ENCODE results near the gene AGTRAP. TPM values are rescaled to one million over a fixed set of nuclear protein-coding genes. Genes with fewer than 3 reads are reported as not detected.

The AGTRAP gene
- total and polyA plus RNA-seq, 9 of the 15 experiments (the other 6 are each of a cell fraction or from before 2014, with no cell fraction given), result 26.8 to 105 (median 57.5) TPM

- TF ChIP-seq E2F6 (IDR thresholded peaks at IDR 0.05; ENCODE audit: borderline replicate concordance in 1 of 2, extremely low read depth in 1 of 2, insufficient read depth in 1 of 2, insufficient read length in 1 of 2, low read depth in 1 of 2, low read length in 1 of 2, poor library complexity in 1 of 2, severe bottlenecking in 1 of 2) (peak; percentile 11 to 51), ZNF175 (CRISPR knock-in tag; IDR thresholded peaks at IDR 0.05; ENCODE audit: low read depth) (peak; percentile 90), ZNF589 (CRISPR knock-in tag; IDR thresholded peaks at IDR 0.05; ENCODE audit: low read depth) (peak; percentile 79), ZBTB17 (CRISPR knock-in tag; IDR thresholded peaks at IDR 0.05) (peak; percentile 71), NFRKB (IDR thresholded peaks at IDR 0.05; ENCODE audit: low read depth) (peak; percentile 83), ZBTB11 (CRISPR knock-in tag; IDR thresholded peaks at IDR 0.05) (peak in 1 of 3 experiments; percentile 83; a peak in 2 of 6 replicates), ZNF134 (CRISPR knock-in tag; conservative IDR thresholded peaks at IDR 0.05) (no peak), DNMT1 (IDR thresholded peaks at IDR 0.05) (no peak), ZNF280A (IDR thresholded peaks at IDR 0.05; ENCODE audit: low read depth, partially characterized antibody) (no peak), TSHZ1 (CRISPR knock-in tag; IDR thresholded peaks at IDR 0.05) (peak; percentile 64; the same call in 1 of the 2 replicates), POLR3A (IDR thresholded peaks at IDR 0.05; ENCODE audit: borderline replicate concordance, extremely low read depth, insufficient read depth, insufficient read length) (no peak), PTTG1 (tag; IDR thresholded peaks at IDR 0.05; ENCODE audit: low read depth) (peak; percentile 77), MECOM (CRISPR knock-in tag; IDR thresholded peaks at IDR 0.05) (peak; percentile 76), HOMEZ (CRISPR knock-in tag; IDR thresholded peaks at IDR 0.05) (no peak)
Observed at GRCh38 chr1:11797525-11798216, 61.7 kb downstream of the AGTRAP start (continued).
